GM12872 (cell line): ENCODE data around the gene FAM193B.

Experiments
- CTCF ChIP-seq: IDR thresholded peaks from 3 replicates; pipeline ENCODE4 v1.5.1; 2011; ENCODE audit warnings: low read depth, mild to moderate bottlenecking, low read length, moderate library complexity; ENCODE audit not compliant: insufficient read depth

The FAM193B gene

GRCh38 chr5:177507596-177508220 lies 46.7 kb downstream of the FAM193B start:
- TF ChIP-seq CTCF: 0 out of 3 replicates have a peak, but pooled peaks have one; percentile 30

- peak; percentile 49; the same call in 2 of the 3 replicates for TF ChIP-seq CTCF
Observed at GRCh38 chr5:177507165-177507564, 47.2 kb downstream of the FAM193B start.

GRCh38 chr5:177505075-177505474 lies 49.3 kb downstream of the FAM193B start:
- TF ChIP-seq CTCF: no peak

- TF ChIP-seq CTCF: no peak
Observed at GRCh38 chr5:177504086-177505056, 50.0 kb downstream of the FAM193B start.

GRCh38 chr5:177503351-177504085 lies 50.8 kb downstream of the FAM193B start:
- TF ChIP-seq CTCF: no peak

- no peak for TF ChIP-seq CTCF
Observed at GRCh38 chr5:177502886-177503285, 51.5 kb downstream of the FAM193B start.
